Natural killer cell (primary cell): ENCODE results near the gene FILIP1L. TPM values are rescaled to one million over a fixed set of nuclear protein-coding genes. Genes with fewer than 3 reads are reported as not detected.

Experiments
- ATAC-seq, 3 donors: fragments of 150-1000 bp in 2 of 3; fragments of 200-7000 bp in 1 of 3; cut with Tn5 transposase; 1 replicate in 1 of 3; 2 replicates in 2 of 3; pipeline ENCODE4 v1.10.0; 2021; ENCODE audit warnings: mild to moderate bottlenecking in 2 of 3, moderate library complexity in 2 of 3
- DNase-seq, 2 donors: peaks; one replicate each; pipeline versions ENCODE4 v3.0.0 to v3.0.0-alpha.2; 2013 to 2021; ENCODE audit warnings: mixed read lengths in 1 of 2
- H3K27ac ChIP-seq: one replicate; pipeline ENCODE4 v1.5.1; 2013; ENCODE audit warnings: mild to moderate bottlenecking, low read length
- H3K27me3 ChIP-seq: one replicate; pipeline ENCODE4 v1.6.1; 2013; ENCODE audit warnings: low read length; ENCODE audit not compliant: control insufficient read depth, insufficient read depth
- H3K36me3 ChIP-seq: one replicate; pipeline ENCODE4 v1.6.1; 2013; ENCODE audit warnings: low read length; ENCODE audit not compliant: control insufficient read depth, insufficient read depth
- H3K4me1 ChIP-seq: one replicate; pipeline ENCODE4 v1.6.1; 2013; ENCODE audit warnings: low read length; ENCODE audit not compliant: control insufficient read depth, insufficient read depth
- H3K4me3 ChIP-seq: one replicate; pipeline ENCODE4 v1.5.1; 2013; ENCODE audit warnings: low read length
- H3K9me3 ChIP-seq: one replicate; pipeline ENCODE4 v1.6.1; 2013; ENCODE audit warnings: low read length; ENCODE audit not compliant: control insufficient read depth, insufficient read depth
- H3K27ac Mint-ChIP-seq, 2 donors: one replicate each; pipeline ENCODE4 v1.8.0; 2022; ENCODE audit warnings: mild to moderate bottlenecking in 2 of 2, mixed read lengths in 2 of 2, moderate library complexity in 1 of 2
- H3K27me3 Mint-ChIP-seq, 2 donors: one replicate each; pipeline ENCODE4 v1.8.0; 2022; ENCODE audit warnings: low read depth in 2 of 2, mixed read lengths in 2 of 2
- H3K36me3 Mint-ChIP-seq: one replicate; pipeline ENCODE4 v1.8.0; 2022; ENCODE audit warnings: mixed read lengths
- H3K4me1 Mint-ChIP-seq, 2 donors: one replicate each; pipeline ENCODE4 v1.8.0; 2022; ENCODE audit warnings: mixed read lengths in 2 of 2
- H3K4me3 Mint-ChIP-seq: one replicate; pipeline ENCODE4 v1.8.0; 2022; ENCODE audit warnings: mild to moderate bottlenecking, moderate library complexity, mixed read lengths
- H3K9me3 Mint-ChIP-seq, 2 donors: one replicate each; pipeline ENCODE4 v1.8.0; 2022; ENCODE audit warnings: mixed read lengths in 2 of 2
- WGBS: methylation state at CpG from one replicate; pipeline ENCODE4 v1.1.7; 2013; ENCODE audit warnings: missing lambda C conversion rate; ENCODE audit not compliant: insufficient coverage; 5-methylcytosine and 5-hydroxymethylcytosine counted together
- intact Hi-C: fragments of 100-400 bp; cut with micrococcal nuclease; formaldehyde crosslinking; loops from one replicate; pipeline ENCODE4 v1.14.2; 2022
- total RNA-seq, 4 donors: library from RNA; stranded (reverse); fragments of 120-200 nt in 1 of 4; gene quantifications; one replicate each; pipeline versions ENCODE4 v1.2.3 to v1.2.4, GENCODE V29; 2013 to 2022
- TF ChIP-seq, protein P1 (sequence below): fragments of 200-600 bp; IDR thresholded peaks from one replicate; pipeline ENCODE4 v1.8.0; 2022; ENCODE audit warnings: antibody characterized with exemption

FILIP1L gene
- total RNA-seq, 3 donors from 2014 or later (not counting 1 experiment from before 2014, with no cell fraction given), result 0.12 TPM; not detected in 2

- Mint-ChIP-seq H3K27me3 (no peaks in the 10 kb centered on the region), H3K9me3 (no peaks in the 10 kb centered on the region), H3K4me3 (no peak overlapping the region), H3K4me1 (no peaks in the 10 kb centered on the region), H3K36me3 (no peaks in the 10 kb centered on the region), H3K27ac (no peak overlapping the region)
- TF ChIP-seq, protein P1, sequence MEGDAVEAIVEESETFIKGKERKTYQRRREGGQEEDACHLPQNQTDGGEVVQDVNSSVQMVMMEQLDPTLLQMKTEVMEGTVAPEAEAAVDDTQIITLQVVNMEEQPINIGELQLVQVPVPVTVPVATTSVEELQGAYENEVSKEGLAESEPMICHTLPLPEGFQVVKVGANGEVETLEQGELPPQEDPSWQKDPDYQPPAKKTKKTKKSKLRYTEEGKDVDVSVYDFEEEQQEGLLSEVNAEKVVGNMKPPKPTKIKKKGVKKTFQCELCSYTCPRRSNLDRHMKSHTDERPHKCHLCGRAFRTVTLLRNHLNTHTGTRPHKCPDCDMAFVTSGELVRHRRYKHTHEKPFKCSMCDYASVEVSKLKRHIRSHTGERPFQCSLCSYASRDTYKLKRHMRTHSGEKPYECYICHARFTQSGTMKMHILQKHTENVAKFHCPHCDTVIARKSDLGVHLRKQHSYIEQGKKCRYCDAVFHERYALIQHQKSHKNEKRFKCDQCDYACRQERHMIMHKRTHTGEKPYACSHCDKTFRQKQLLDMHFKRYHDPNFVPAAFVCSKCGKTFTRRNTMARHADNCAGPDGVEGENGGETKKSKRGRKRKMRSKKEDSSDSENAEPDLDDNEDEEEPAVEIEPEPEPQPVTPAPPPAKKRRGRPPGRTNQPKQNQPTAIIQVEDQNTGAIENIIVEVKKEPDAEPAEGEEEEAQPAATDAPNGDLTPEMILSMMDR, result no peak
- WGBS, result 100% methylated on average over 1 of the region's 1 CpG
- H3K27me3 ChIP-seq, result no peaks in the 10 kb centered on the region
- no peak overlapping the region for H3K27ac ChIP-seq
- no peak for ATAC-seq
- no peaks in the 10 kb centered on the region for H3K36me3 ChIP-seq
- DNase-seq, result no peak
- no peak overlapping the region for H3K4me3 ChIP-seq
- H3K4me1 ChIP-seq, result no peaks in the 10 kb centered on the region
- intact Hi-C loops, result no loop called here
- no peaks in the 10 kb centered on the region for H3K9me3 ChIP-seq
These were observed 212.2 kb downstream of the FILIP1L start for GRCh38 chr3:99902091-99902490.

DNA sequence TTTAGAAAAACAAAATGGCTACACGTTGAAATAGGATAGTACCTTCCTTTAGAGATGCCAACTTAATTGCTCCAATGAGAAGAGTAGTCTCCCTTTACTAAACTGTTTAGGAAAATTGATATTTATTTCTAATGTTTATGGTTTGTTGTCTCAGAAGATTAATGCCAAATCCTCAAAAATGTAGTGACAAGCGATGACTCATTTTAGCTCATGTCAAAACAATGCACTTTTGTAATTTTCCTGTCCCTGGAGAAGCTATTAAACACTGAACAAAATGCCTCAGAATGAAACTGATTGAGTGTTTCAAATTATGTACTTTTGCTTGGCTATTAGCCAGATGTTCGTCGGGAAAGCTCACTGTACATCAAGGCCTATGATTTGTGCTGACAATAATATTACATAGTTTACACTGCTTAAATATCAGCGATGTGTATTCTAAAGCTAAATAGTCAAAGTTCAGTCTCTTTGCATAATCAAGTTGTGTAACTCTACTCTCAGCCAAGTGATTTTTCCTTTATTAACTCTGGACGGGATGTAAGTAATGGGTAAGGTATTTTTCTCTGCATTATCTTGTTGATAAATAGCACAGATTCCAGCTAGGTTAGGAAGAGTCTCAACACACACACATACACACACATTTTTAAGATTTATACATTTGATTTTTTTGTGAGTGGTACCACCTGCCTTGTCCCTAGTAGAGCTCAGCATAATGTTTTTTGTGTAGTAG is 212.9 kb downstream of the FILIP1L start:
- Mint-ChIP-seq H3K4me3 (no peak overlapping the region), H3K9me3 (no peaks in the 10 kb centered on the region), H3K27me3 (no peaks in the 10 kb centered on the region), H3K4me1 (no peaks in the 10 kb centered on the region), H3K27ac (no peak overlapping the region), H3K36me3 (no peaks in the 10 kb centered on the region)
- TF ChIP-seq, protein P1, result no peak
- Histone ChIP-seq H3K4me3 (no peak overlapping the region), H3K27ac (no peak overlapping the region), H3K36me3 (no peaks in the 10 kb centered on the region), H3K27me3 (no peaks in the 10 kb centered on the region), H3K9me3 (no peaks in the 10 kb centered on the region), H3K4me1 (no peaks in the 10 kb centered on the region)
- intact Hi-C loops, result no loop called here
- no peak for ATAC-seq
- DNase-seq, result no peak
- 77% methylated on average over 5 of the region's 6 CpGs for WGBS

GRCh38 chr3:99900248-99900647 is 214.1 kb downstream of the FILIP1L start:
- Histone ChIP-seq H3K27ac (no peak overlapping the region), H3K4me1 (no peaks in the 10 kb centered on the region)
- intact Hi-C loops, result no loop called here

More at GRCh38 chr3:99900248-99900647, 214.1 kb downstream of the FILIP1L start:
- WGBS, result 92% methylated on average over 1 of the region's 1 CpG
- TF ChIP-seq, protein P1, result no peak
- Mint-ChIP-seq H3K36me3 (no peaks in the 10 kb centered on the region), H3K27me3 (no peaks in the 10 kb centered on the region), H3K27ac (no peak overlapping the region), H3K9me3 (no peaks in the 10 kb centered on the region), H3K4me3 (no peak overlapping the region), H3K4me1 (no peaks in the 10 kb centered on the region)
- H3K36me3 ChIP-seq, result no peaks in the 10 kb centered on the region
- H3K27me3 ChIP-seq, result no peaks in the 10 kb centered on the region
- no peak overlapping the region for H3K4me3 ChIP-seq
- H3K9me3 ChIP-seq, result no peaks in the 10 kb centered on the region
- no peak for DNase-seq
- no peak for ATAC-seq
